ENCODE measurements around the gene DTHD1.

- TF ChIP-seq, protein P1, sequence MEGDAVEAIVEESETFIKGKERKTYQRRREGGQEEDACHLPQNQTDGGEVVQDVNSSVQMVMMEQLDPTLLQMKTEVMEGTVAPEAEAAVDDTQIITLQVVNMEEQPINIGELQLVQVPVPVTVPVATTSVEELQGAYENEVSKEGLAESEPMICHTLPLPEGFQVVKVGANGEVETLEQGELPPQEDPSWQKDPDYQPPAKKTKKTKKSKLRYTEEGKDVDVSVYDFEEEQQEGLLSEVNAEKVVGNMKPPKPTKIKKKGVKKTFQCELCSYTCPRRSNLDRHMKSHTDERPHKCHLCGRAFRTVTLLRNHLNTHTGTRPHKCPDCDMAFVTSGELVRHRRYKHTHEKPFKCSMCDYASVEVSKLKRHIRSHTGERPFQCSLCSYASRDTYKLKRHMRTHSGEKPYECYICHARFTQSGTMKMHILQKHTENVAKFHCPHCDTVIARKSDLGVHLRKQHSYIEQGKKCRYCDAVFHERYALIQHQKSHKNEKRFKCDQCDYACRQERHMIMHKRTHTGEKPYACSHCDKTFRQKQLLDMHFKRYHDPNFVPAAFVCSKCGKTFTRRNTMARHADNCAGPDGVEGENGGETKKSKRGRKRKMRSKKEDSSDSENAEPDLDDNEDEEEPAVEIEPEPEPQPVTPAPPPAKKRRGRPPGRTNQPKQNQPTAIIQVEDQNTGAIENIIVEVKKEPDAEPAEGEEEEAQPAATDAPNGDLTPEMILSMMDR (IDR thresholded peaks at IDR 0.05) = no peak
- TF ChIP-seq POLR2AphosphoS5 (IDR thresholded peaks at IDR 0.05) = no peak
Observed at GRCh38 chr4:36324808-36325207, 43.4 kb downstream of the DTHD1 start.
